Skeletal muscle tissue (tissue), 4 donors: ENCODE measurements around the gene MUCL1. TPM values are rescaled to one million over a fixed set of nuclear protein-coding genes. Genes with fewer than 3 reads are reported as not detected.
"Not testable (repeated sequence)": the region's sequence is repeated elsewhere in the genome, so short reads cannot be mapped to it uniquely, and the experiment has no call there.

Experiments
- H3K27ac ChIP-seq: one replicate; pipeline ENCODE4 v1.7.0; 2013; ENCODE audit warnings: mild to moderate bottlenecking, low read depth, low read length, inconsistent platforms
- H3K27me3 ChIP-seq, 3 donors: one replicate each; pipeline ENCODE4 v1.7.0; 2013; ENCODE audit warnings: low read length in 3 of 3; ENCODE audit not compliant: control insufficient read depth in 3 of 3, insufficient read depth in 3 of 3
- H3K36me3 ChIP-seq, 3 donors: one replicate each; pipeline ENCODE4 v1.7.0; 2013; ENCODE audit warnings: low read length in 3 of 3; ENCODE audit not compliant: control insufficient read depth in 3 of 3, insufficient read depth in 3 of 3
- H3K4me1 ChIP-seq, 3 donors: one replicate each; pipeline ENCODE4 v1.7.0; 2013; ENCODE audit warnings: low read length in 3 of 3, mild to moderate bottlenecking in 3 of 3; ENCODE audit not compliant: control insufficient read depth in 3 of 3, insufficient read depth in 3 of 3
- H3K4me3 ChIP-seq, 3 donors: one replicate each; pipeline ENCODE4 v1.7.0; 2013; ENCODE audit warnings: low read length in 3 of 3
- H3K9ac ChIP-seq, 3 donors: one replicate each; pipeline ENCODE4 v1.7.0; 2013; ENCODE audit warnings: low read length in 3 of 3, mild to moderate bottlenecking in 3 of 3, moderate library complexity in 2 of 3, low read depth in 1 of 3
- H3K9me3 ChIP-seq, 3 donors: one replicate each; pipeline ENCODE4 v1.7.0; 2013; ENCODE audit warnings: low read length in 3 of 3; ENCODE audit not compliant: control insufficient read depth in 3 of 3
- total RNA-seq: library from RNA; depleted of rRNA; stranded (reverse); fragments of >200 nt; gene quantifications from one replicate; pipeline ENCODE4 v1.2.3, GENCODE V29; 2014
- donor health status: Osteomylitis.

The MUCL1 gene
- total RNA-seq, 1 donor from 2014 or later: not detected

GRCh38 chr12:54861927-54862326, 7.6 kb downstream of the MUCL1 start:
- Histone ChIP-seq H3K4me1 (no peaks in the 10 kb centered on the region), H3K36me3 (no peaks in the 10 kb centered on the region), H3K27me3 (peaks cover 0 to 2% (median 0%) of the 10 kb centered on the region in 3 donors), H3K27ac (no peak overlapping the region), H3K9me3 (no peaks in the 10 kb centered on the region), H3K9ac (no peak overlapping the region), H3K4me3 (no peak overlapping the region)

- Histone ChIP-seq H3K4me1 (no peaks in the 10 kb centered on the region), H3K4me3 (no peak overlapping the region), H3K9me3 (no peaks in the 10 kb centered on the region), H3K36me3 (no peaks in the 10 kb centered on the region), H3K27me3 (peaks cover 0 to 2% (median 0%) of the 10 kb centered on the region in 3 donors), H3K9ac (no peak overlapping the region), H3K27ac (no peak overlapping the region)
These were observed 9.8 kb downstream of the MUCL1 start for GRCh38 chr12:54863948-54864618.

GRCh38 chr12:54865683-54866324, 11.5 kb downstream of the MUCL1 start:
- H3K4me3 ChIP-seq: no peak overlapping the region
- H3K4me1 ChIP-seq: no peaks in the 10 kb centered on the region
- H3K9me3 ChIP-seq: no peaks in the 10 kb centered on the region
- no peak overlapping the region for H3K27ac ChIP-seq
- H3K9ac ChIP-seq: no peak overlapping the region
- H3K27me3 ChIP-seq: no peaks in the 10 kb centered on the region
- no peaks in the 10 kb centered on the region for H3K36me3 ChIP-seq

- no peak overlapping the region for H3K9ac ChIP-seq
- no peaks in the 10 kb centered on the region for H3K27me3 ChIP-seq
- H3K9me3 ChIP-seq: no peaks in the 10 kb centered on the region
- no peak overlapping the region for H3K27ac ChIP-seq
- H3K4me3 ChIP-seq: no peak overlapping the region
- no peaks in the 10 kb centered on the region for H3K36me3 ChIP-seq
- no peaks in the 10 kb centered on the region for H3K4me1 ChIP-seq
These were observed 14.4 kb downstream of the MUCL1 start for GRCh38 chr12:54868690-54869089.

- no peak overlapping the region for H3K27ac ChIP-seq
- no peaks in the 10 kb centered on the region for H3K4me1 ChIP-seq
- no peak overlapping the region for H3K9ac ChIP-seq
- H3K27me3 ChIP-seq: no peaks in the 10 kb centered on the region
- no peak overlapping the region for H3K4me3 ChIP-seq
- no peaks in the 10 kb centered on the region for H3K9me3 ChIP-seq
- no peaks in the 10 kb centered on the region for H3K36me3 ChIP-seq
These were observed 15.7 kb downstream of the MUCL1 start for GRCh38 chr12:54870048-54870447.

- H3K27ac ChIP-seq: no peak overlapping the region
- no peak overlapping the region for H3K4me3 ChIP-seq
- no peaks in the 10 kb centered on the region for H3K36me3 ChIP-seq
- no peaks in the 10 kb centered on the region for H3K4me1 ChIP-seq
- H3K27me3 ChIP-seq: no peaks in the 10 kb centered on the region
- no peaks in the 10 kb centered on the region for H3K9me3 ChIP-seq
- no peak overlapping the region for H3K9ac ChIP-seq
These were observed 16.3 kb downstream of the MUCL1 start for GRCh38 chr12:54870617-54871016.

GRCh38 chr12:54879150-54879549, 24.8 kb downstream of the MUCL1 start:
- Histone ChIP-seq H3K27ac (no peak overlapping the region), H3K9me3 (no peaks in the 10 kb centered on the region), H3K9ac (no peak overlapping the region), H3K36me3 (no peaks in the 10 kb centered on the region), H3K4me1 (no peaks in the 10 kb centered on the region), H3K27me3 (no peaks in the 10 kb centered on the region), H3K4me3 (no peak overlapping the region)

- Histone ChIP-seq H3K4me1 (no peaks in the 10 kb centered on the region), H3K9ac (no peak overlapping the region), H3K4me3 (no peak overlapping the region), H3K27me3 (no peaks in the 10 kb centered on the region), H3K9me3 (no peaks in the 10 kb centered on the region), H3K27ac (no peak overlapping the region), H3K36me3 (no peaks in the 10 kb centered on the region)
These were observed 25.3 kb downstream of the MUCL1 start for GRCh38 chr12:54879579-54879978.

- Histone ChIP-seq H3K4me3 (no peak overlapping the region), H3K9me3 (no peaks in the 10 kb centered on the region), H3K9ac (no peak overlapping the region), H3K27ac (no peak overlapping the region), H3K4me1 (no peaks in the 10 kb centered on the region), H3K36me3 (no peaks in the 10 kb centered on the region), H3K27me3 (no peaks in the 10 kb centered on the region)
These were observed 27.8 kb downstream of the MUCL1 start for GRCh38 chr12:54882079-54882478.

GRCh38 chr12:54882597-54882996, 28.3 kb downstream of the MUCL1 start:
- not testable (repeated sequence) for H3K27ac ChIP-seq, H3K9me3 ChIP-seq, H3K27me3 ChIP-seq, H3K4me1 ChIP-seq, H3K9ac ChIP-seq, H3K36me3 ChIP-seq, H3K4me3 ChIP-seq
